Measurements from ENCODE around the gene COX6A1. TPM values are rescaled to one million over a fixed set of nuclear protein-coding genes. Genes with fewer than 3 reads are reported as not detected.
A peak's percentile ranks its signal among the peaks of the same experiment; 100 is the strongest.

Gene COX6A1
- total and polyA plus RNA-seq, 2 of the 13 experiments (the other 11 are each of a cell fraction or from before 2014, with no cell fraction given): 542 to 673 TPM

DNA sequence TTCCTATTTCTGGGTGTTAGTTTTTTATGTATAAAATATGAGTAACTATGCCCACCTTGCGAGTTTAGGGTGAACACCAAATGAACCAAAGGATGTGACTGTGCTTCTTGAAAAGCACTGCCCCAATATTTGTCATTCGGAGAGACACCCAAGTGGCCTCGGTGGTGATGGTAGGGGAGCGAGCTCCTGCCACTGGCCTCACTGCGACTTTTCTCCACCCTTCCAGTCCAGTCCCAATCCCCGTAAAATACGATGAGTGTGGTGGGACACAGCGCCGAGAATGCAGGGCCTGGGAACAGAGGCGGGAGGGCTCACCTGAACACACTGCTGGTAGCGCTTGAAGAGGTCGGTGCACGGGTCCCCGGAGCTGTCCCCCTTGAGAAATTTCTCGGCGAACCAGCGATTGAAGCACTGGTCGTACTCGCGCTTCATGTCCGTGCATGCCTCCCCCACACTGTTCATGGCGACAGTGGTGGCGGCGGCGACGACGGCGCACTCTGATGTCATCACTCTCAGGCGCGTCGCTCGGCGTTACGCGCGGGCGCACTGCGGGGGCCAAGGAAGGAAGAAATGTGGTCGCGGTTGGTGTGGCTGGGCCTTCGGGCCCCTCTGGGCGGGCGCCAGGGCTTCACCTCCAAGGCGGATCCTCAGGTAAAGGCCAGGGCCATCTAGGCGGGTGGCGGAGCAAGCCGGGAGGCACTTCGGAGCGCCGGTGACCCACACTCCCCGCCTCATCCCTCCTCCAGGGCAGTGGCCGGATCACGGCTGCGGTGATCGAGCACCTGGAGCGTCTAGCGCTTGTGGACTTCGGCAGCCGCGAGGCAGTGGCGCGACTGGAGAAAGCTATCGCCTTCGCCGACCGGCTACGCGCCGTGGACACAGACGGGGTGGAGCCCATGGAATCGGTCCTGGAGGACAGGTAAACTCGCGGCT is 8.3 kb downstream of the COX6A1 start, which contains the start of the genes GATC and TRIAP1 (continued):
- TF ChIP-seq, protein P1, sequence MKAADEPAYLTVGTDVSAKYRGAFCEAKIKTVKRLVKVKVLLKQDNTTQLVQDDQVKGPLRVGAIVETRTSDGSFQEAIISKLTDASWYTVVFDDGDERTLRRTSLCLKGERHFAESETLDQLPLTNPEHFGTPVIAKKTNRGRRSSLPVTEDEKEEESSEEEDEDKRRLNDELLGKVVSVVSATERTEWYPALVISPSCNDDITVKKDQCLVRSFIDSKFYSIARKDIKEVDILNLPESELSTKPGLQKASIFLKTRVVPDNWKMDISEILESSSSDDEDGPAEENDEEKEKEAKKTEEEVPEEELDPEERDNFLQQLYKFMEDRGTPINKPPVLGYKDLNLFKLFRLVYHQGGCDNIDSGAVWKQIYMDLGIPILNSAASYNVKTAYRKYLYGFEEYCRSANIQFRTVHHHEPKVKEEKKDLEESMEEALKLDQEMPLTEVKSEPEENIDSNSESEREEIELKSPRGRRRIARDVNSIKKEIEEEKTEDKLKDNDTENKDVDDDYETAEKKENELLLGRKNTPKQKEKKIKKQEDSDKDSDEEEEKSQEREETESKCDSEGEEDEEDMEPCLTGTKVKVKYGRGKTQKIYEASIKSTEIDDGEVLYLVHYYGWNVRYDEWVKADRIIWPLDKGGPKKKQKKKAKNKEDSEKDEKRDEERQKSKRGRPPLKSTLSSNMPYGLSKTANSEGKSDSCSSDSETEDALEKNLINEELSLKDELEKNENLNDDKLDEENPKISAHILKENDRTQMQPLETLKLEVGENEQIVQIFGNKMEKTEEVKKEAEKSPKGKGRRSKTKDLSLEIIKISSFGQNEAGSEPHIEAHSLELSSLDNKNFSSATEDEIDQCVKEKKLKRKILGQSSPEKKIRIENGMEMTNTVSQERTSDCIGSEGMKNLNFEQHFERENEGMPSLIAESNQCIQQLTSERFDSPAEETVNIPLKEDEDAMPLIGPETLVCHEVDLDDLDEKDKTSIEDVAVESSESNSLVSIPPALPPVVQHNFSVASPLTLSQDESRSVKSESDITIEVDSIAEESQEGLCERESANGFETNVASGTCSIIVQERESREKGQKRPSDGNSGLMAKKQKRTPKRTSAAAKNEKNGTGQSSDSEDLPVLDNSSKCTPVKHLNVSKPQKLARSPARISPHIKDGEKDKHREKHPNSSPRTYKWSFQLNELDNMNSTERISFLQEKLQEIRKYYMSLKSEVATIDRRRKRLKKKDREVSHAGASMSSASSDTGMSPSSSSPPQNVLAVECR (CRISPR knock-in tag; IDR thresholded peaks at IDR 0.05; ENCODE audit: borderline replicate concordance): peak; percentile 99
- TF ChIP-seq RXRA (CRISPR knock-in tag; IDR thresholded peaks at IDR 0.05) (peak; percentile 86), ADNP (CRISPR knock-in tag; IDR thresholded peaks at IDR 0.05) (no peak), ZNF264 (CRISPR knock-in tag; IDR thresholded peaks at IDR 0.05) (0 out of 2 replicates have a peak, but pooled peaks have one; percentile 49), ZNF446 (CRISPR knock-in tag; IDR thresholded peaks at IDR 0.05) (no peak), SCMH1 (CRISPR knock-in tag; IDR thresholded peaks at IDR 0.05; ENCODE audit: borderline replicate concordance) (no peak), HOXD1 (CRISPR knock-in tag; IDR thresholded peaks at IDR 0.05) (peak; percentile 77; the same call in 1 of the 2 replicates), CHD2 (IDR thresholded peaks at IDR 0.05; ENCODE audit: low read depth, low read length) (peak; percentile 58; the same call in 1 of the 2 replicates), ZNF883 (CRISPR knock-in tag; IDR thresholded peaks at IDR 0.05; ENCODE audit: not compliant biosample characterization) (peak; percentile 96), MEIS2 (CRISPR knock-in tag; IDR thresholded peaks at IDR 0.05) (peak; percentile 73; the same call in 1 of the 2 replicates), HOXA3 (CRISPR knock-in tag; IDR thresholded peaks at IDR 0.05) (peak; percentile 100), MAF1 (CRISPR knock-in tag; IDR thresholded peaks at IDR 0.05; ENCODE audit: borderline replicate concordance) (peak; percentile 91), MEIS1 (CRISPR knock-in tag; IDR thresholded peaks at IDR 0.05; ENCODE audit: borderline replicate concordance) (peak; percentile 82; the same call in 1 of the 2 replicates), HNRNPH1 (optimal IDR thresholded peaks at IDR 0.05; ENCODE audit: low read depth, low read length) (peak; percentile 43)
- TF ChIP-seq, protein P2, sequence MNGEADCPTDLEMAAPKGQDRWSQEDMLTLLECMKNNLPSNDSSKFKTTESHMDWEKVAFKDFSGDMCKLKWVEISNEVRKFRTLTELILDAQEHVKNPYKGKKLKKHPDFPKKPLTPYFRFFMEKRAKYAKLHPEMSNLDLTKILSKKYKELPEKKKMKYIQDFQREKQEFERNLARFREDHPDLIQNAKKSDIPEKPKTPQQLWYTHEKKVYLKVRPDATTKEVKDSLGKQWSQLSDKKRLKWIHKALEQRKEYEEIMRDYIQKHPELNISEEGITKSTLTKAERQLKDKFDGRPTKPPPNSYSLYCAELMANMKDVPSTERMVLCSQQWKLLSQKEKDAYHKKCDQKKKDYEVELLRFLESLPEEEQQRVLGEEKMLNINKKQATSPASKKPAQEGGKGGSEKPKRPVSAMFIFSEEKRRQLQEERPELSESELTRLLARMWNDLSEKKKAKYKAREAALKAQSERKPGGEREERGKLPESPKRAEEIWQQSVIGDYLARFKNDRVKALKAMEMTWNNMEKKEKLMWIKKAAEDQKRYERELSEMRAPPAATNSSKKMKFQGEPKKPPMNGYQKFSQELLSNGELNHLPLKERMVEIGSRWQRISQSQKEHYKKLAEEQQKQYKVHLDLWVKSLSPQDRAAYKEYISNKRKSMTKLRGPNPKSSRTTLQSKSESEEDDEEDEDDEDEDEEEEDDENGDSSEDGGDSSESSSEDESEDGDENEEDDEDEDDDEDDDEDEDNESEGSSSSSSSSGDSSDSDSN (CRISPR knock-in tag; IDR thresholded peaks at IDR 0.05): peak; percentile 94
- TF ChIP-seq, protein P3, sequence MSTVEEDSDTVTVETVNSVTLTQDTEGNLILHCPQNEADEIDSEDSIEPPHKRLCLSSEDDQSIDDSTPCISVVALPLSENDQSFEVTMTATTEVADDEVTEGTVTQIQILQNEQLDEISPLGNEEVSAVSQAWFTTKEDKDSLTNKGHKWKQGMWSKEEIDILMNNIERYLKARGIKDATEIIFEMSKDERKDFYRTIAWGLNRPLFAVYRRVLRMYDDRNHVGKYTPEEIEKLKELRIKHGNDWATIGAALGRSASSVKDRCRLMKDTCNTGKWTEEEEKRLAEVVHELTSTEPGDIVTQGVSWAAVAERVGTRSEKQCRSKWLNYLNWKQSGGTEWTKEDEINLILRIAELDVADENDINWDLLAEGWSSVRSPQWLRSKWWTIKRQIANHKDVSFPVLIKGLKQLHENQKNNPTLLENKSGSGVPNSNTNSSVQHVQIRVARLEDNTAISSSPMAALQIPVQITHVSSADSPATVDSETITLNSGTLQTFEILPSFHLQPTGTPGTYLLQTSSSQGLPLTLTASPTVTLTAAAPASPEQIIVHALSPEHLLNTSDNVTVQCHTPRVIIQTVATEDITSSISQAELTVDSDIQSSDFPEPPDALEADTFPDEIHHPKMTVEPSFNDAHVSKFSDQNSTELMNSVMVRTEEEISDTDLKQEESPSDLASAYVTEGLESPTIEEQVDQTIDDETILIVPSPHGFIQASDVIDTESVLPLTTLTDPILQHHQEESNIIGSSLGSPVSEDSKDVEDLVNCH (CRISPR knock-in tag; IDR thresholded peaks at IDR 0.05): 0 out of 2 replicates have a peak, but pooled peaks have one; percentile 61

All from HepG2 (cell line).